Measurements from ENCODE around the gene C4A.

- TF ChIP-seq, protein P1, sequence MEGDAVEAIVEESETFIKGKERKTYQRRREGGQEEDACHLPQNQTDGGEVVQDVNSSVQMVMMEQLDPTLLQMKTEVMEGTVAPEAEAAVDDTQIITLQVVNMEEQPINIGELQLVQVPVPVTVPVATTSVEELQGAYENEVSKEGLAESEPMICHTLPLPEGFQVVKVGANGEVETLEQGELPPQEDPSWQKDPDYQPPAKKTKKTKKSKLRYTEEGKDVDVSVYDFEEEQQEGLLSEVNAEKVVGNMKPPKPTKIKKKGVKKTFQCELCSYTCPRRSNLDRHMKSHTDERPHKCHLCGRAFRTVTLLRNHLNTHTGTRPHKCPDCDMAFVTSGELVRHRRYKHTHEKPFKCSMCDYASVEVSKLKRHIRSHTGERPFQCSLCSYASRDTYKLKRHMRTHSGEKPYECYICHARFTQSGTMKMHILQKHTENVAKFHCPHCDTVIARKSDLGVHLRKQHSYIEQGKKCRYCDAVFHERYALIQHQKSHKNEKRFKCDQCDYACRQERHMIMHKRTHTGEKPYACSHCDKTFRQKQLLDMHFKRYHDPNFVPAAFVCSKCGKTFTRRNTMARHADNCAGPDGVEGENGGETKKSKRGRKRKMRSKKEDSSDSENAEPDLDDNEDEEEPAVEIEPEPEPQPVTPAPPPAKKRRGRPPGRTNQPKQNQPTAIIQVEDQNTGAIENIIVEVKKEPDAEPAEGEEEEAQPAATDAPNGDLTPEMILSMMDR (IDR thresholded peaks at IDR 0.05), result no peak
- TF ChIP-seq POLR2AphosphoS5 (IDR thresholded peaks at IDR 0.05; ENCODE audit: low read depth, low read length), result no peak
- no peak for TF ChIP-seq TCF7L2 (IDR thresholded peaks at IDR 0.05; ENCODE audit: low read depth, low read length)
These were observed 36.7 kb upstream of the C4A start for GRCh38 chr6:31945154-31945506.
